Panc1 (cell line): ENCODE measurements around the gene BLNK. TPM values are rescaled to one million over a fixed set of nuclear protein-coding genes. Genes with fewer than 3 reads are reported as not detected.

Experiments
- ATAC-seq: fragments of 200-7000 bp; cut with Tn5 transposase; 2 replicates; pipeline ENCODE4 v1.9.1; 2020; ENCODE audit warnings: mild to moderate bottlenecking, moderate library complexity
- BruUV-seq: library from RNA; stranded (reverse); fragments of 400-500 nt; replicated peaks from 2 replicates; lab custom pipeline; 2021; lab: Mats Ljungman, UMichigan
- CTCF ChIA-PET: fragments of 300-600 bp; sonication (Branson Sonifier 250); formaldehyde crosslinking; loops from one replicate; lab custom pipeline; 2022; ENCODE audit warnings: antibody characterized with exemption; lab: Charles Lee
- POLR2A ChIA-PET: fragments of 300-600 bp; sonication (Branson Sonifier 250); formaldehyde crosslinking; loops from one replicate; lab custom pipeline; 2022; ENCODE audit warnings: antibody characterized with exemption; lab: Charles Lee
- DNase-seq: peaks from one replicate; pipeline ENCODE4 v3.0.0-alpha.2; 2010; ENCODE audit warnings: low read depth, low spot score
- H3K27ac ChIP-seq: 2 replicates; pipeline ENCODE4 v1.5.1; 2011; ENCODE audit warnings: mild to moderate bottlenecking, low read length, inconsistent platforms
- H3K27me3 ChIP-seq: fragments of 200-500 bp; sonication (Bioruptor generic); 2 replicates; pipeline ENCODE4 v1.6.0; 2014; ENCODE audit warnings: low read length, inconsistent platforms; ENCODE audit not compliant: control insufficient read depth, insufficient read depth
- H3K36me3 ChIP-seq: fragments of 200-500 bp; sonication (Bioruptor generic); 2 replicates; pipeline ENCODE4 v1.5.1; 2014; ENCODE audit warnings: inconsistent platforms, mild to moderate bottlenecking, low read length, moderate library complexity; ENCODE audit not compliant: control insufficient read depth, insufficient read depth
- H3K4me1 ChIP-seq: 2 replicates; pipeline ENCODE4 v1.5.1; 2011; ENCODE audit warnings: inconsistent platforms, mild to moderate bottlenecking, low read length, moderate library complexity; ENCODE audit not compliant: control insufficient read depth, insufficient read depth
- H3K4me3 ChIP-seq, 2 experiments: 2 replicates each; pipeline ENCODE4 v1.5.1; 2011 to 2012; ENCODE audit warnings: low read depth in 2 of 2, low read length in 2 of 2, mild to moderate bottlenecking in 2 of 2, inconsistent platforms in 1 of 2, moderate library complexity in 1 of 2
- H3K9me3 ChIP-seq: fragments of 200-500 bp; sonication (Bioruptor generic); 2 replicates; pipeline ENCODE4 v1.5.1; 2014; ENCODE audit warnings: low read depth, mild to moderate bottlenecking, inconsistent platforms, low read length, moderate library complexity; ENCODE audit not compliant: control insufficient read depth, insufficient read depth
- POLR2AphosphoS5 ChIP-seq: IDR thresholded peaks from 2 replicates; pipeline ENCODE4 v1.6.1; 2012; ENCODE audit warnings: mild to moderate bottlenecking, low read depth, low read length, moderate library complexity
- REST ChIP-seq, 2 experiments: IDR thresholded peaks; 2 replicates each; pipeline ENCODE4 v1.6.1; 2011 to 2012; ENCODE audit warnings: low read depth in 2 of 2, control low read depth in 1 of 2, low read length in 1 of 2, mild to moderate bottlenecking in 1 of 2, moderate library complexity in 1 of 2; ENCODE audit not compliant: insufficient read depth in 1 of 2
- SIN3A ChIP-seq: IDR thresholded peaks from 2 replicates; pipeline ENCODE4 v1.6.1; 2012; ENCODE audit warnings: low read depth, mild to moderate bottlenecking, low read length, moderate library complexity, borderline replicate concordance; ENCODE audit not compliant: insufficient read depth
- TCF7L2 ChIP-seq: IDR thresholded peaks from 2 replicates; pipeline ENCODE4 v1.6.1; 2011; ENCODE audit warnings: mild to moderate bottlenecking, low read depth, low read length, inconsistent platforms
- in situ Hi-C: cut with HindIII; loops from 2 replicates; pipeline ENCODE4 v1.10.0; 2016; ENCODE audit warnings: low sequenced_read_pairs, low pct_unique_long_range_greater_than_20kb
- intact Hi-C: fragments of 100-400 bp; cut with micrococcal nuclease; formaldehyde crosslinking; loops from one replicate; pipeline ENCODE4 v1.10.0; 2022; ENCODE audit not compliant: unreplicated experiment
- total RNA-seq: library from RNA; stranded (reverse); gene quantifications from one replicate; pipeline ENCODE4 v1.2.1, GENCODE V29; 2021; ENCODE audit not compliant: unreplicated experiment
- TF ChIP-seq, protein P1 (sequence below): fragments of 450-650 bp; IDR thresholded peaks from 2 replicates; pipeline ENCODE4 v1.5.1; 2017; ENCODE audit warnings: mild to moderate bottlenecking

Gene BLNK
- total RNA-seq, 1 experiment from 2014 or later = 0.10 TPM

- intact Hi-C loops = no loop called here
- DNase-seq (no peak), ATAC-seq (no peak)
- Histone ChIP-seq H3K4me3 (no peak overlapping the region), H3K4me1 (no peaks in the 10 kb centered on the region), H3K9me3 (no peaks in the 10 kb centered on the region), H3K27me3 (peaks cover 14% of the 10 kb centered on the region), H3K36me3 (no peaks in the 10 kb centered on the region), H3K27ac (no peak overlapping the region)
- ChIA-PET POLR2A (no interaction called here), CTCF (no interaction called here)
- BruUV-seq = no TSS peak
- in situ Hi-C loops = no loop called here
- TF ChIP-seq, protein P1, sequence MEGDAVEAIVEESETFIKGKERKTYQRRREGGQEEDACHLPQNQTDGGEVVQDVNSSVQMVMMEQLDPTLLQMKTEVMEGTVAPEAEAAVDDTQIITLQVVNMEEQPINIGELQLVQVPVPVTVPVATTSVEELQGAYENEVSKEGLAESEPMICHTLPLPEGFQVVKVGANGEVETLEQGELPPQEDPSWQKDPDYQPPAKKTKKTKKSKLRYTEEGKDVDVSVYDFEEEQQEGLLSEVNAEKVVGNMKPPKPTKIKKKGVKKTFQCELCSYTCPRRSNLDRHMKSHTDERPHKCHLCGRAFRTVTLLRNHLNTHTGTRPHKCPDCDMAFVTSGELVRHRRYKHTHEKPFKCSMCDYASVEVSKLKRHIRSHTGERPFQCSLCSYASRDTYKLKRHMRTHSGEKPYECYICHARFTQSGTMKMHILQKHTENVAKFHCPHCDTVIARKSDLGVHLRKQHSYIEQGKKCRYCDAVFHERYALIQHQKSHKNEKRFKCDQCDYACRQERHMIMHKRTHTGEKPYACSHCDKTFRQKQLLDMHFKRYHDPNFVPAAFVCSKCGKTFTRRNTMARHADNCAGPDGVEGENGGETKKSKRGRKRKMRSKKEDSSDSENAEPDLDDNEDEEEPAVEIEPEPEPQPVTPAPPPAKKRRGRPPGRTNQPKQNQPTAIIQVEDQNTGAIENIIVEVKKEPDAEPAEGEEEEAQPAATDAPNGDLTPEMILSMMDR = no peak
- no peak for TF ChIP-seq REST (IDR thresholded peaks at IDR 0.05; ENCODE audit: insufficient read depth in 1 of 2, low read depth in 2 of 2, low read length in 1 of 2)
- no peak for TF ChIP-seq SIN3A
- TF ChIP-seq TCF7L2 = no peak
- TF ChIP-seq POLR2AphosphoS5 = no peak
These were observed 63.1 kb downstream of the BLNK start for GRCh38 chr10:96208271-96208670.

- H3K27me3 ChIP-seq = peaks cover 11% of the 10 kb centered on the region
- no peak overlapping the region for H3K4me3 ChIP-seq
- ChIA-PET CTCF (no interaction called here), POLR2A (no interaction called here)
- no peak overlapping the region for H3K27ac ChIP-seq
- no peaks in the 10 kb centered on the region for H3K9me3 ChIP-seq
- TF ChIP-seq REST (IDR thresholded peaks at IDR 0.05; ENCODE audit: insufficient read depth in 1 of 2, low read depth in 2 of 2, low read length in 1 of 2) (no peak), POLR2AphosphoS5 (no peak), SIN3A (no peak), TCF7L2 (no peak)
- TF ChIP-seq, protein P1 = no peak
- no peak for DNase-seq
- no peaks in the 10 kb centered on the region for H3K4me1 ChIP-seq
- intact Hi-C loops (no loop called here), in situ Hi-C loops (no loop called here)
- no peaks in the 10 kb centered on the region for H3K36me3 ChIP-seq
- no TSS peak for BruUV-seq
- no peak for ATAC-seq
These were observed 65.8 kb downstream of the BLNK start for GRCh38 chr10:96205580-96205979.
